GM21619 (cell line): Measurements from ENCODE around the gene HYDIN.
"Not testable (repeated sequence)": the region's sequence is repeated elsewhere in the genome, so short reads cannot be mapped to it uniquely, and the experiment has no call there.

Experiments used
- ATAC-seq: cut with Tn5 transposase; IDR thresholded peaks from one replicate; pipeline ENCODE4 v1.9.1; 2021; ENCODE audit not compliant: unreplicated experiment

Gene HYDIN

DNA sequence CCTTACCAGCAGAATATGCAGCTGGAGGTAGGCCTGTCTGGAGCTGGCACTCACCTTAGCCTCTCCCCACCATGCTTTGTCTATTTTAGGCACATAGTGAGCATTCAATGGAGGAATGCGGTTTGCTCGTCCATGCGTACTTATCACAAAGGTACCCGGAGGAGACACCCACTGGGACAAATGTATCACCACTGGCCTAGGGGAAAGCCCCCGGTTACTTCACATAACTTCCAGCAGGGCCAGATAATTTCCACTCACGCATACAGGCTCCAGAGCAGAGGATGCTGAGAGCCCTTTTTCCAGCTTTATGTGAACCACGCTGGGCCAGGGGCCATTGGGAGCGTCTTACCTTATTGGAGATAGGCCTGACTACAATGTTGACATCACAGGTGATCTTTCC, 348.2 kb downstream of the HYDIN start:
- ATAC-seq = not testable (repeated sequence)

- not testable (repeated sequence) for ATAC-seq
Measured at GRCh38 chr16:70877895-70878294, 352.6 kb downstream of the HYDIN start.

GRCh38 chr16:70876442-70876841, 354.1 kb downstream of the HYDIN start:
- not testable (repeated sequence) for ATAC-seq

DNA sequence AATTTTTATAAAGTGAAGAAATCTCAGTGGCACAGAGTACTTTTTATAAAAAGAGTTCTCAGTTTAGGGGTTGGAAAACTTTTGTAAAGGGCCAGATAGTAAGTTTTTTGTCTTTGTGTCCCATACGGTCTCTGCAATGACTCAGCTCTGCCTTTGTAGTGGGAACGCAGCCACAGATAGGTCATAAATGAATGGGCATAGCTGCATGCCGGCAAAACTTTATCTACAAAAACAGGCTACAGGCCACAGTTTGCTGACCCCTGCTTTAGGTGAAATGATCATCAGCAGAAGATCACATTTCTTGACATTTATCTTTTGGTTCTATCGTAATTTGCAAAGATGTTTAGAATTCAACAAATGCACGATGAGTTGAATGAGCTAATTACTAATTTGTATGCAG, 365.8 kb downstream of the HYDIN start:
- ATAC-seq = not testable (repeated sequence)

GRCh38 chr16:70861996-70862395, 368.5 kb downstream of the HYDIN start:
- ATAC-seq = not testable (repeated sequence)

GRCh38 chr16:70851299-70851698, 379.2 kb downstream of the HYDIN start:
- not testable (repeated sequence) for ATAC-seq

GRCh38 chr16:70823498-70824118, 406.9 kb downstream of the HYDIN start:
- not testable (repeated sequence) for ATAC-seq

- not testable (repeated sequence) for ATAC-seq
Measured at GRCh38 chr16:70822734-70823133, 407.8 kb downstream of the HYDIN start.

GRCh38 chr16:70818088-70818487, 412.4 kb downstream of the HYDIN start:
- ATAC-seq = not testable (repeated sequence)

DNA sequence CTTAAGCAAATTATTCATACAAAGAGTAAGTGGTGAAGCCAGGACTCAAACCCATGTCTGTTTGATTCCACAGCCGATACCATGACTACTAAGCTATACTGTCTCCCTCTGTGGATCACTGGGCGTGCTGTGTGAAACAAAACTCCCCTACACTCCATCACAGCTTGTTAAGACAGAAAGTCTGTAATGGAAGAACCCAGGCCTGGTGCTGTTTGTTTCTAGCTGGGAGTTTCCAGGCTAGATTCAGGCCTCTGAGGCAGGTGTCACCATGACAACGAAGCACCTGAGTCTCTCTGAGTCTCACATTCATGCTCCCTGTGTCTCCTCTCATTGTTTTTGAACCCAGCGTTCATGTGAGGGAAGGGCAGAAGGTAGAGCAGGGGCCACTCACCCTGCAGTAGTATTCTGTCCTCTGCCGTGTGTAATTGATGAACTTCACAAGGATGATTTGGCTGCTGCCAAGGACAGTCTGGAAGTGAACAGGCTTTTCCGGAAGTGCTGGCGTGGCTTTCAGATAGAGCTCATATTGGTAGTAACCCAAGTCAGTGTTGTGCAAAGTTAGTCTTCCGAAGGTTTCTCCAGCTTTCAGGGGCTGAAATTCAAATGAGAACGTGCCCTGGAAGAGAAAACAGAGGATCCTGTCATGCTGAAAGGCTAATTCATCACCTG, 421.0 kb downstream of the HYDIN start:
- no peak for ATAC-seq

DNA sequence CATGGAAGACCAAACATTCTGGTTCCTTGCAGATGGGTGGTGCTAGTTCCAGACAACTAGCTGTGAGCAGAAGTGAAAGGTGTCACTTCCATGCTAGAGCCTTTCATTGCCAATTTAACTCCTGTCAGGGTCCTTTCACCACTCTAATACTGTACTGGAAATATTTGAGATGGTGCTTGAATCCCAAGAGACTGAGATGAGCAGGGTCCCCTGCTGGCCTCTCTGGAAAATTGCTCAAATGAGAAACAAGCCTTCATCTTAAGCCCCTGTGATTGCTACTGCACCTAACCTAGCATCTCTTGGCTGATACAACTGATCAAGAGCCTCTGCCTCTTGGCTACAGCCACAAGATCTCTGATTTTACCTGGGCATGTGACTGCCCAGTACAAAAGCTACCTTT, 422.2 kb downstream of the HYDIN start:
- ATAC-seq = no peak

- ATAC-seq = no peak
Measured at GRCh38 chr16:70805787-70806186, 424.7 kb downstream of the HYDIN start.

DNA sequence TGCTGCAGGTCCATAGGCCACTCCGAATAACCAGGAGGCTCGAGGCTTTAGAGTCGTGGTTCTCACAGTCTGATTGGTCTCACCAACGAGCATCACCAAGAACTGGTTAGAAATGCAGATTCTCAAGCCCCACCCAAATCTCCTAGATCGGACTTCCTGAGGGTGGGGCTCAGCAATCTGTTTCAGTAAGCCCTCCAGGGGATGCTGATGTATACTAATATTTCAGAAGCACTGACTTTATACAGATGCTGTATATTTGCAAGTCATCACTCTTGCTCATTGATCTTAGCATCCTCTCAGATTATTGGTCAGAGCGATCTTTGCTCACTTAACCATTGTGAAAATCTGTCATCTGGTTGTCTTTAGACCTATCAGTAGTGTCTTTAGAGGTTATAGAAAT, 425.1 kb downstream of the HYDIN start:
- no peak for ATAC-seq

GRCh38 chr16:70804734-70805169, 425.8 kb downstream of the HYDIN start:
- ATAC-seq = no peak

GRCh38 chr16:70804153-70804733, 426.3 kb downstream of the HYDIN start:
- ATAC-seq = no peak

DNA sequence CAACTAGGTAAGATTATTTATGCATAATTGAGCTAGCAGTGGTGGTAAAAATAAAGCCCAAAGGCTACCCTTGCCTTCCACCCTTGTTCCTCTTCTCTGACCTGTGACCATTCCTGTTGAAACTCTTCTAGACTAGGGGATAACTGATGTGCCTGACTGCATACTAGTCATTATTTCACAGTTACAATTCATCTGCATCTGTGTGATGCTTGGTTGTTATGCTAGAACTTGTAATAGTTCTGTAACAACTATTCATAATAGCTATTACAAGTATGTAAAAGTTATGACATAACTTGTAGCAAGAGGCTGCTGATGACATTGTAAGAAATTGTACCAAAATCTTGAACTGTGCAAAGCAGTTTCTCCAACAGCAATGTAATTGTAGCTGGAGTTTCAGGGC, 427.2 kb downstream of the HYDIN start:
- ATAC-seq = no peak

GRCh38 chr16:70801611-70802010, 428.9 kb downstream of the HYDIN start:
- no peak for ATAC-seq

DNA sequence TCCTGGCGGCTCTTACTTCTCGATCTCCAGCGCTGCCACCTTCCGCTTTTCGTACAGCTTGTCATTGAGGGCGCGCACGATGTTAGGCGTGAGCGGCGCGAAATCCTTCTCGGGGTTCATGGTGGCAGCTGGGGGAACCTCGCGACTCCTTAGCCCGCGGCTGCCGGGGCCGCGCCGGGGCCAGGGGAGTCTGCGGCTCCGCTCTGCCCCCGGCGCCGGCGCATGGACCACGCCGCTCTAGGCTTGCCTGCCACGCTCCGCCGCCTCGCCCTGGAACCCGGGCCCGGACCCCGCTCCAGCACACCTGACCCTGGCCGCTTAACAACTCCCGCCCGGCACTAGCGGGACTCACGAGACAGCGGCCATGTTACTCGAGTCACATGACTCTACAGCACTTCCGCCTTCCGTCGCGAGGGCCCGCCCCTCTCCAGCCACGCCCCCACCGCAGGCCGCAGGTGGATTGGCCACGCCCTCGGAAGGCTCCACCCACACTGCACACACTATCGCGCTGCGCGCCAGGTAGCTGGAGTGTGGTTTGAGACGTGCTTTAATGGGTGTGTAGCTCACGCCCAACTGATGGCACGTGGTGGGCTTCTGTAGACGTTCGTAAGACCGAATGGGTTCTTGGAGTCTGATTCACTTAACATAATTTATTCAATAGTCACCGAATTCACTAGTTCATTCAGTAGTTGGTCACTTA, 429.6 kb downstream of the HYDIN start, which contains the start of gene VAC14:
Gene VAC14 (minus strand): TSS at position 378 of the 700 bp plus-strand sequence. CDS start 258 bp downstream, at position 120.
- peak; percentile 95 for ATAC-seq

- ATAC-seq = no peak
Measured at GRCh38 chr16:70800311-70800710, 430.2 kb downstream of the HYDIN start.

- ATAC-seq = no peak
Measured at GRCh38 chr16:70796301-70796700, 434.2 kb downstream of the HYDIN start.

DNA sequence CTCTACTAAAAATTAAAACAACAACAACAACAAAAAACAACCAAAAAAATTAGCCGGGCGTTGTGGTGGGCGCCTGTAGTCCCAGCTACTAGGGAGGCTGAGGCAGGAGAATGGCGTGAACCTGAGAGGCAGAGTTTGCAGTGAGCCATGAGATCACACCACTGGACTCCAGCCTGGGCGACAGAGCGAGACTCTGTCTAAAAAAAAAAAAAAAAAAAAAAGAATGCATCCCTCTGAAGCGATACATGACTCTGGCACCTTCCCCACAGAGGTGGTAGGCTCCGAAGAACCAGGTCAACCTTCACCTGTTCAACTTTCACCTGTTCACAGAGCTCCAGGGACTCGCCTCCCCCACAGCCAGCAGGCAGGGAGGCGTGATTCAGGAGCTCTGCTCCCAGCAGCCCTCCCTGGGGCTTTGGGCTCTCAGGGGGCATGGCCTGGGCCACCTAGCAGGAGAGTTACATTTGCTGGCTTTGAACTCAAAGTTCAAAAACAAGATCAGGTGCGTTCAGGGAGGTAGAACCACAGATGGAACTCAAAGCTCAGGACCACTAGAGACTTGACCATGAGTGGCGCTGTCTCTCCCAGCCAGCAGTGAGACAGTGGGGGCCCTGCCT, 435.1 kb downstream of the HYDIN start:
- no peak for ATAC-seq
